GM23338 (cell line): ENCODE data around the gene CCNB1.

Experiments used
- CREB1 ChIP-seq: fragments of 250-450 bp; sonication (Bioruptor Pico); IDR thresholded peaks from 2 replicates; pipeline ENCODE4 v1.5.0; 2020; ENCODE audit warnings: low read depth, mild to moderate bottlenecking, moderate library complexity
- CTCF ChIP-seq, 2 experiments: fragments of 200-600 bp in 1 of 2; sonication (generic) in 1 of 2; conservative IDR thresholded peaks; 2 replicates each; pipeline versions ENCODE4 v1.5.1 to v1.6.1; 2016 to 2017; ENCODE audit warnings: antibody characterized with exemption in 2 of 2, low read depth in 2 of 2, mild to moderate bottlenecking in 2 of 2, moderate library complexity in 1 of 2
- ETS1 ChIP-seq: IDR thresholded peaks from 2 replicates; pipeline ENCODE4 v1.6.1; 2016; ENCODE audit warnings: antibody characterized with exemption
- EZH2 ChIP-seq: fragments of 200-600 bp; sonication (generic); IDR thresholded peaks from one replicate; pipeline ENCODE4 v1.8.0; 2017; ENCODE audit warnings: antibody characterized with exemption, mild to moderate bottlenecking, low read depth; ENCODE audit not compliant: unreplicated experiment
- EZH2phosphoT487 ChIP-seq: fragments of 200-600 bp; sonication (generic); IDR thresholded peaks from one replicate; pipeline ENCODE4 v1.8.1; 2018; ENCODE audit warnings: antibody characterized with exemption; ENCODE audit not compliant: unreplicated experiment
- JUNB ChIP-seq: IDR thresholded peaks from one replicate; pipeline ENCODE4 v1.6.1; 2016; ENCODE audit warnings: antibody characterized with exemption; ENCODE audit not compliant: unreplicated experiment
- NANOG ChIP-seq: IDR thresholded peaks from 2 replicates; pipeline ENCODE4 v1.6.1; 2016; ENCODE audit warnings: antibody characterized with exemption, borderline replicate concordance
- POLR2AphosphoS5 ChIP-seq: IDR thresholded peaks from 2 replicates; pipeline ENCODE4 v1.6.1; 2016; ENCODE audit warnings: antibody characterized with exemption, low read depth
- REST ChIP-seq: IDR thresholded peaks from one replicate; pipeline ENCODE4 v1.6.1; 2018; ENCODE audit warnings: antibody characterized with exemption; ENCODE audit not compliant: unreplicated experiment
- STAT1 ChIP-seq: IDR thresholded peaks from one replicate; pipeline ENCODE4 v1.6.1; 2016; ENCODE audit warnings: antibody characterized with exemption; ENCODE audit not compliant: unreplicated experiment
- ZNF114 ChIP-seq: fragments of 250-450 bp; sonication (Bioruptor Pico); IDR thresholded peaks from 2 replicates; pipeline ENCODE4 v1.5.0; 2020; ENCODE audit warnings: mild to moderate bottlenecking, moderate library complexity
- ZNF331 ChIP-seq: fragments of 250-450 bp; sonication (Bioruptor Pico); IDR thresholded peaks from 2 replicates; pipeline ENCODE4 v1.5.0; 2020; ENCODE audit warnings: low read depth, mild to moderate bottlenecking, moderate library complexity

GRCh38 chr5:69137807-69138206 is 29.1 kb upstream of the CCNB1 start:
- TF ChIP-seq POLR2AphosphoS5 (no peak), CTCF (conservative IDR thresholded peaks at IDR 0.05; ENCODE audit: low read depth in 2 of 2) (no peak), CREB1 (no peak), EZH2 (no peak), REST (no peak), NANOG (no peak), STAT1 (no peak), EZH2phosphoT487 (no peak), JUNB (no peak), ZNF331 (CRISPR knock-in tag) (no peak), ZNF114 (CRISPR knock-in tag) (no peak), ETS1 (no peak)
